Smooth muscle cell (in vitro differentiated cells): ENCODE measurements around the gene THSD4. TPM values are rescaled to one million over a fixed set of nuclear protein-coding genes. Genes with fewer than 3 reads are reported as not detected.
"Not testable (repeated sequence)": the region's sequence is repeated elsewhere in the genome, so short reads cannot be mapped to it uniquely, and the experiment has no call there.

ENCODE experiments used
- DNase-seq: peaks from one replicate; lab custom pipeline; 2025; ENCODE audit not compliant: unreplicated experiment; lab: John Stamatoyannopoulos, UW
- H2AFZ ChIP-seq: fragments of 200-600 bp; sonication (generic); 2 replicates; pipeline ENCODE4 v1.6.0; 2016; ENCODE audit warnings: antibody characterized with exemption, low read depth, mild to moderate bottlenecking
- H3F3A ChIP-seq: fragments of 200-600 bp; sonication (generic); 2 replicates; pipeline ENCODE4 v1.6.0; 2017; ENCODE audit warnings: antibody characterized with exemption, low read depth
- H3K27ac ChIP-seq: fragments of 200-600 bp; sonication (generic); 2 replicates; pipeline ENCODE4 v1.5.1; 2016; ENCODE audit warnings: low read depth, mild to moderate bottlenecking
- H3K27me3 ChIP-seq: fragments of 200-600 bp; sonication (generic); 2 replicates; pipeline ENCODE4 v1.6.1; 2016; ENCODE audit warnings: low read depth, mild to moderate bottlenecking
- H3K36me3 ChIP-seq: fragments of 200-600 bp; sonication (generic); 2 replicates; pipeline ENCODE4 v1.5.1; 2016; ENCODE audit warnings: low read depth
- H3K4me1 ChIP-seq: fragments of 200-600 bp; sonication (generic); 2 replicates; pipeline ENCODE4 v1.5.1; 2016; ENCODE audit warnings: low read depth
- H3K4me2 ChIP-seq: fragments of 200-600 bp; sonication (generic); 2 replicates; pipeline ENCODE4 v1.6.0; 2016; ENCODE audit warnings: mild to moderate bottlenecking
- H3K4me3 ChIP-seq: fragments of 200-600 bp; sonication (generic); 2 replicates; pipeline ENCODE4 v1.5.1; 2016; ENCODE audit warnings: mild to moderate bottlenecking
- H3K79me2 ChIP-seq: fragments of 200-600 bp; sonication (generic); 2 replicates; pipeline ENCODE4 v1.6.0; 2016; ENCODE audit warnings: low read depth, mild to moderate bottlenecking
- H3K9ac ChIP-seq: fragments of 200-600 bp; sonication (generic); 2 replicates; pipeline ENCODE4 v1.6.0; 2016; ENCODE audit warnings: low read depth
- H3K9me3 ChIP-seq: fragments of 200-600 bp; sonication (generic); replicated peaks from 2 replicates; pipeline ENCODE4 v1.5.1; 2016; ENCODE audit warnings: low read depth
- H4K20me1 ChIP-seq: fragments of 200-600 bp; sonication (generic); 2 replicates; pipeline ENCODE4 v1.6.0; 2016; ENCODE audit warnings: low read depth
- WGBS: methylation state at CpG from one replicate; pipeline ENCODE4 v1.1.7; 2016; ENCODE audit warnings: low lambda C conversion rate; 5-methylcytosine and 5-hydroxymethylcytosine counted together
- polyA plus RNA-seq: library from polyadenylated mRNA; unstranded; fragments of >200 nt; fragmentation: Nextera tagmentation; extraction: Ambion mirVana; gene quantifications from 2 replicates; pipeline ENCODE4 v1.2.1, GENCODE V29; 2016
- total RNA-seq: library from RNA; depleted of rRNA; stranded (reverse); fragments of >200 nt; gene quantifications from 2 replicates; pipeline ENCODE4 v1.2.3, GENCODE V29; 2014
- TF ChIP-seq, protein P1 (sequence below): fragments of 200-600 bp; sonication (generic); IDR thresholded peaks from 2 replicates; pipeline ENCODE4 v1.5.1; 2017; ENCODE audit warnings: borderline replicate concordance, mild to moderate bottlenecking, antibody characterized with exemption; ENCODE audit not compliant: insufficient read depth, poor library complexity, severe bottlenecking

Gene THSD4
- total and polyA plus RNA-seq, 2 experiments from 2014 or later: 2.5 to 4.1 TPM

GRCh38 chr15:71664622-71665021, 549.4 kb downstream of the THSD4 start:
- no peak overlapping the region for H3K27ac ChIP-seq
- H3K36me3 ChIP-seq: no peaks in the 10 kb centered on the region
- no peaks in the 10 kb centered on the region for H4K20me1 ChIP-seq
- no peaks in the 10 kb centered on the region for H3K9me3 ChIP-seq
- H3K9ac ChIP-seq: no peak overlapping the region
- no peak overlapping the region for H3K4me2 ChIP-seq
- H3K4me1 ChIP-seq: no peaks in the 10 kb centered on the region
- TF ChIP-seq, protein P1, sequence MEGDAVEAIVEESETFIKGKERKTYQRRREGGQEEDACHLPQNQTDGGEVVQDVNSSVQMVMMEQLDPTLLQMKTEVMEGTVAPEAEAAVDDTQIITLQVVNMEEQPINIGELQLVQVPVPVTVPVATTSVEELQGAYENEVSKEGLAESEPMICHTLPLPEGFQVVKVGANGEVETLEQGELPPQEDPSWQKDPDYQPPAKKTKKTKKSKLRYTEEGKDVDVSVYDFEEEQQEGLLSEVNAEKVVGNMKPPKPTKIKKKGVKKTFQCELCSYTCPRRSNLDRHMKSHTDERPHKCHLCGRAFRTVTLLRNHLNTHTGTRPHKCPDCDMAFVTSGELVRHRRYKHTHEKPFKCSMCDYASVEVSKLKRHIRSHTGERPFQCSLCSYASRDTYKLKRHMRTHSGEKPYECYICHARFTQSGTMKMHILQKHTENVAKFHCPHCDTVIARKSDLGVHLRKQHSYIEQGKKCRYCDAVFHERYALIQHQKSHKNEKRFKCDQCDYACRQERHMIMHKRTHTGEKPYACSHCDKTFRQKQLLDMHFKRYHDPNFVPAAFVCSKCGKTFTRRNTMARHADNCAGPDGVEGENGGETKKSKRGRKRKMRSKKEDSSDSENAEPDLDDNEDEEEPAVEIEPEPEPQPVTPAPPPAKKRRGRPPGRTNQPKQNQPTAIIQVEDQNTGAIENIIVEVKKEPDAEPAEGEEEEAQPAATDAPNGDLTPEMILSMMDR: no peak
- no peaks in the 10 kb centered on the region for H3K27me3 ChIP-seq
- 92% methylated on average over 1 of the region's 1 CpG for WGBS
- no peaks in the 10 kb centered on the region for H3K79me2 ChIP-seq
- no peak overlapping the region for H2AFZ ChIP-seq
- no peak overlapping the region for H3K4me3 ChIP-seq
- H3F3A ChIP-seq: no peaks in the 10 kb centered on the region
- no peak for DNase-seq

DNA sequence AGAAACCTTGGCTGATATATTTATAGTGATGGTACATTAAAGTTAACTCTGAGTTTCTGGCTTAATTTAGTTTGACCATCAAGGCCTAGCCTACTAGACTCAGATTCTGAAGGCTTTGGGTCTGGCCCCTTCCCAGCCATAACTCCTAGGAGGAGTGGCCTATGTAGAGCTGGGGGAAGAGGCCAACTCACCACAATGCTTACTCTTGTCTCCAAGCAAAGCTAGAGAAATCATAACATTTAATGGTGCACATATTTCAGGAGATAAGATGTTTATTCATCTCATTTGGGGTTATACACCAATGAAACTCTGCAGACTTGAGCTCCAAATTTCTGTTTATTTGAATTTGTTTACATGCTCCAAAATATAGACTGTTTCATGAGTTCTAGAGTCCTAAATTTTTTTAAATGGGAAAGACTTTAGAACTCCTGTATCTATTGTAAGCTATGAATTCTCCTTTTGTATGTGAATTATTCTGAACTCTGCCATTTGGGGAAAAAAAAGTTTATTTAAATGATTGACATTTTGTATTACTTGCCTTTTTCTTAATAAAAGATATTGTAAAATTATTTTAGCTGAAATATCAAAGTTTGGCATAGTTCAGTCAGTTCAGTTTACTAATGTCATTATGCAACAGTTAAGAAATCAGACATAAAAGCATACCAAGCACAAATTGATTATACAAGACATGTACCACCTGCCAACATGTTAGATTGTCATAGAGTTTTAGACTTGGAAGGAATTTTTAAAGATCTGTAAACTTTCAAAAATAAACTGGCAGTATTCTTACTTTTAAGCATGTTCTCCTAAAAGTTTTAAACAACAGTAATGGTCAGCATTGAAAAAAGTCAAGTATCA, 551.7 kb downstream of the THSD4 start:
- no peak for DNase-seq
- Histone ChIP-seq H3K4me3 (no peak overlapping the region), H3K4me1 (no peaks in the 10 kb centered on the region), H3F3A (no peaks in the 10 kb centered on the region), H3K4me2 (no peak overlapping the region), H3K9me3 (no peaks in the 10 kb centered on the region), H3K9ac (no peak overlapping the region), H4K20me1 (no peaks in the 10 kb centered on the region), H3K27me3 (no peaks in the 10 kb centered on the region), H3K36me3 (no peaks in the 10 kb centered on the region), H2AFZ (no peak overlapping the region), H3K79me2 (no peaks in the 10 kb centered on the region), H3K27ac (no peak overlapping the region)
- TF ChIP-seq, protein P1: no peak

GRCh38 chr15:71669688-71670087, 554.4 kb downstream of the THSD4 start:
- 74% methylated on average over 4 of the region's 4 CpGs for WGBS
- no peaks in the 10 kb centered on the region for H3K79me2 ChIP-seq
- no peak for DNase-seq
- no peak overlapping the region for H2AFZ ChIP-seq
- H4K20me1 ChIP-seq: no peaks in the 10 kb centered on the region
- H3K27ac ChIP-seq: no peak overlapping the region
- TF ChIP-seq, protein P1: no peak
- no peaks in the 10 kb centered on the region for H3K4me1 ChIP-seq
- no peaks in the 10 kb centered on the region for H3F3A ChIP-seq
- no peaks in the 10 kb centered on the region for H3K36me3 ChIP-seq
- H3K4me2 ChIP-seq: no peak overlapping the region
- no peak overlapping the region for H3K9ac ChIP-seq
- H3K9me3 ChIP-seq: no peaks in the 10 kb centered on the region
- no peaks in the 10 kb centered on the region for H3K27me3 ChIP-seq
- H3K4me3 ChIP-seq: no peak overlapping the region

- H3K27me3 ChIP-seq, H3K9me3 ChIP-seq, H3K4me3 ChIP-seq, H3K4me1 ChIP-seq, H3K36me3 ChIP-seq, H3K27ac ChIP-seq, H2AFZ ChIP-seq, H3K79me2 ChIP-seq, H3F3A ChIP-seq, H4K20me1 ChIP-seq, H3K4me2 ChIP-seq, DNase-seq, H3K9ac ChIP-seq: not testable (repeated sequence)
- WGBS: 98% methylated on average over 3 of the region's 3 CpGs
Measured at GRCh38 chr15:71670222-71670621, 555.0 kb downstream of the THSD4 start.
